Endothelial cell (in vitro differentiated cells): Measurements from ENCODE around the gene DUSP22. TPM values are rescaled to one million over a fixed set of nuclear protein-coding genes. Genes with fewer than 3 reads are reported as not detected.

ENCODE experiments used
- DNase-seq: peaks from one replicate; pipeline ENCODE4 v3.0.0; 2021; ENCODE audit warnings: low spot score
- H3K27ac Mint-ChIP-seq: one replicate; pipeline ENCODE4 v1.8.0; 2021; ENCODE audit warnings: mixed read lengths, inconsistent platforms; ENCODE audit not compliant: unreplicated experiment
- H3K27me3 Mint-ChIP-seq: one replicate; pipeline ENCODE4 v1.8.0; 2021; ENCODE audit warnings: mild to moderate bottlenecking, moderate library complexity, mixed read lengths, inconsistent platforms; ENCODE audit not compliant: unreplicated experiment
- H3K36me3 Mint-ChIP-seq: one replicate; pipeline ENCODE4 v1.8.0; 2021; ENCODE audit warnings: mild to moderate bottlenecking, low read depth, mixed read lengths, inconsistent platforms; ENCODE audit not compliant: unreplicated experiment
- H3K4me1 Mint-ChIP-seq: one replicate; pipeline ENCODE4 v1.8.0; 2021; ENCODE audit warnings: mild to moderate bottlenecking, mixed read lengths, inconsistent platforms; ENCODE audit not compliant: unreplicated experiment
- H3K4me3 Mint-ChIP-seq: one replicate; pipeline ENCODE4 v1.8.0; 2021; ENCODE audit warnings: mild to moderate bottlenecking, mixed read lengths, inconsistent platforms; ENCODE audit not compliant: unreplicated experiment
- H3K9me3 Mint-ChIP-seq: one replicate; pipeline ENCODE4 v1.8.0; 2021; ENCODE audit warnings: mixed read lengths, inconsistent platforms; ENCODE audit not compliant: unreplicated experiment
- CTCF ChIP-seq: fragments of 200-600 bp; sonication (generic); IDR thresholded peaks from one replicate; pipeline ENCODE4 v1.5.0; 2021; ENCODE audit warnings: antibody characterized with exemption; ENCODE audit not compliant: unreplicated experiment
- total RNA-seq: library from RNA; stranded (reverse); fragmentation: NEBNext Ultra II Directional; extraction: Animal tissue kit (Norgen Biotek cat#: 25700); gene quantifications from one replicate; pipeline ENCODE4 v1.2.1, GENCODE V29; 2021; ENCODE audit not compliant: unreplicated experiment

DUSP22 gene
- total RNA-seq, 1 donor from 2014 or later: 57.3 TPM

GRCh38 chr6:331622-332521 is 39.6 kb downstream of the DUSP22 start:
- no peak for DNase-seq
- Mint-ChIP-seq H3K9me3 (peaks cover 11% of the 10 kb centered on the region), H3K4me3 (no peak overlapping the region), H3K4me1 (no peaks in the 10 kb centered on the region), H3K36me3 (peaks cover 12% of the 10 kb centered on the region), H3K27ac (no peak overlapping the region), H3K27me3 (peaks cover 5% of the 10 kb centered on the region)
- TF ChIP-seq CTCF: no peak

GRCh38 chr6:332671-333070 is 40.4 kb downstream of the DUSP22 start:
- H3K36me3 Mint-ChIP-seq: peaks cover 6% of the 10 kb centered on the region
- no peak for TF ChIP-seq CTCF

GRCh38 chr6:333379-334002 is 41.2 kb downstream of the DUSP22 start:
- Mint-ChIP-seq H3K4me1 (no peaks in the 10 kb centered on the region), H3K27ac (no peak overlapping the region), H3K9me3 (peaks cover 11% of the 10 kb centered on the region), H3K27me3 (no peaks in the 10 kb centered on the region), H3K4me3 (no peak overlapping the region), H3K36me3 (peaks cover 7% of the 10 kb centered on the region)
- no peak for TF ChIP-seq CTCF
- no peak for DNase-seq

More at GRCh38 chr6:332671-333070, 40.4 kb downstream of the DUSP22 start:
- DNase-seq: no peak
- H3K9me3 Mint-ChIP-seq: peaks cover 8% of the 10 kb centered on the region
- no peaks in the 10 kb centered on the region for H3K4me1 Mint-ChIP-seq
- no peak overlapping the region for H3K4me3 Mint-ChIP-seq
- no peak overlapping the region for H3K27ac Mint-ChIP-seq
- H3K27me3 Mint-ChIP-seq: peaks cover 2% of the 10 kb centered on the region

DNA sequence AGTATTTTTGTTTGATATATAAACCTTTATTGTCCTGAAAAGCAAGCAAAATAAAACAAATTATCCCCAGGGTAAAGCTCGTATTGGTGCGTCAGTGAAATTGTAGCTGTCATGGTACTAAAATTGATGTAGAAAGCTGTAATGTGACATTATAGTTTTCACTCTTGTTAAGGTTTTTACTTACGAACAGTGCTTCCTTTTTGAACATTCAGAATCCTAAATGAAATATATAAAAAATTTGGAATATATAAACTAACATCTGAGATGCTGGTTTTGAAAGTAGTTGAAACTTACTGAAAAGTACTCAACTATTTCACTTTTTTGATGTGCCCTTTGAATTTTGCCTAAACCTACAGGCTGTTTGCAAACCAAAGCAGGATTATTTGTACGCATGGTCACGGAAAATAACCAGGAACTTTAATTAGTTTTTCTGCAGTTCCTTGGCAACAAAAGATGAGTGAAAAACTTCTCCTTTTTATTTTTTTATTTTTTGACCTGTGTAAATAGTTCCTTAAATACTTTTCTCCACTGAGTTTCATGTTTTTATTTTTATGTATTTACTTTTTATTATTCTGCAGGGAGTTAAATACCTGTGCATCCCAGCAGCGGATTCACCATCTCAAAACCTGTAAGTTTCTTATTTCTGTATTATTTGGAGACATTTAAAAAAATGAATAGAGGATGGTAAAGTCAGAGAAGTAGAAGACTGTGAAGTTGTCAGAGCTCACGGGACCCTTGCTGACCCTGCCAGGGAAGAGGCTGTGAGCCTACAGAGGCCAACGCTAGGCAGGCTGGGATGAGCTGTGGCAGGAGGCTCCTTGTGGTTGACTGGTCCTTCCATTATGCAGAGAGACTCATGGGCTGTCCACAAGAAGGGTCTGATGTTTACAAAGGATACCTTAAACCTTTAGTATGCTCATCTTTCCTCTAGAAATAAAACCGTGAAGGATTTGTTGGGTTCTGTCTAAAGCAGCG is 42.5 kb downstream of the DUSP22 start:
- DNase-seq: no peak
- no peaks in the 10 kb centered on the region for H3K4me1 Mint-ChIP-seq
- H3K27ac Mint-ChIP-seq: no peak overlapping the region

More for the DNA sequence above, 42.5 kb downstream of the DUSP22 start:
- TF ChIP-seq CTCF: no peak
- Mint-ChIP-seq H3K27me3 (no peaks in the 10 kb centered on the region), H3K4me3 (no peak overlapping the region), H3K36me3 (peaks cover 7% of the 10 kb centered on the region), H3K9me3 (peaks cover 11% of the 10 kb centered on the region)
